HCT116 (cell line): ENCODE data around the gene NIPA2. TPM values are rescaled to one million over a fixed set of nuclear protein-coding genes. Genes with fewer than 3 reads are reported as not detected.

Experiments
- ATAC-seq: fragments of 200-7000 bp; cut with Tn5 transposase; 2 replicates; pipeline ENCODE4 v1.9.1; 2020; ENCODE audit warnings: mild to moderate bottlenecking, moderate library complexity
- BruUV-seq: library from RNA; stranded (reverse); fragments of 400-500 nt; replicated peaks from 2 replicates; lab custom pipeline; 2021; lab: Mats Ljungman, UMichigan
- CTCF ChIA-PET: fragments of 300-600 bp; sonication (Branson Sonifier 250); formaldehyde crosslinking; loops from one replicate; lab custom pipeline; 2021; ENCODE audit warnings: antibody characterized with exemption; lab: Charles Lee
- POLR2A ChIA-PET: fragments of 300-600, 350-600 bp; sonication (Branson Sonifier 250); formaldehyde crosslinking; loops from one replicate; lab custom pipeline; 2021; ENCODE audit warnings: antibody characterized with exemption; lab: Charles Lee
- RAD21 ChIA-PET, 2 experiments: fragments of 300-600 bp; sonication (Branson Sonifier 250); formaldehyde crosslinking; loops; one replicate each; lab custom pipeline; 2023; ENCODE audit warnings: low total read pairs in 2 of 2; ENCODE audit not compliant: uncharacterized antibody in 2 of 2, unreplicated experiment in 2 of 2, low non-redundant PET in 1 of 2; lab: Charles Lee
- DNase-seq: peaks from one replicate; pipeline ENCODE4 v3.0.0-alpha.2; 2010; ENCODE audit warnings: low read depth, low spot score
- H2AFZ ChIP-seq: fragments of 200-600 bp; shearing (Covaris generic), sonication (generic); 2 replicates; pipeline ENCODE4 v1.6.1; 2017; ENCODE audit warnings: low read depth, mixed run types, mixed read lengths, antibody characterized with exemption, low read length; ENCODE audit not compliant: poor library complexity, severe bottlenecking
- H3K27ac ChIP-seq: 2 replicates; pipeline ENCODE4 v1.5.1; 2012; ENCODE audit warnings: low read depth, low read length
- H3K27me3 ChIP-seq: fragments of 200-600 bp; sonication (generic); 2 replicates; pipeline ENCODE4 v1.6.1; 2016; ENCODE audit warnings: mixed run types, low read length, mixed read lengths; ENCODE audit not compliant: insufficient read depth
- H3K36me3 ChIP-seq, 2 experiments: fragments of 200-500 bp in 1 of 2; fragments of 200-600 bp in 1 of 2; sonication (Bioruptor generic) in 1 of 2; sonication (generic) in 1 of 2; 2 replicates each; pipeline versions ENCODE4 v1.5.1 to v1.6.1; 2014 to 2016; ENCODE audit warnings: low read length in 2 of 2, inconsistent platforms in 1 of 2, mixed read lengths in 1 of 2, mixed run types in 1 of 2; ENCODE audit not compliant: insufficient read depth in 2 of 2, control insufficient read depth in 1 of 2
- H3K4me1 ChIP-seq, 2 experiments: fragments of 200-600 bp in 1 of 2; sonication (generic) in 1 of 2; 2 replicates each; pipeline versions ENCODE4 v1.5.1 to v1.6.1; 2012 to 2017; ENCODE audit warnings: low read length in 2 of 2, inconsistent platforms in 1 of 2, mild to moderate bottlenecking in 1 of 2, mixed read lengths in 1 of 2, mixed run types in 1 of 2, moderate library complexity in 1 of 2; ENCODE audit not compliant: insufficient read depth in 2 of 2, control insufficient read depth in 1 of 2
- H3K4me2 ChIP-seq: fragments of 200-600 bp; sonication (generic); 2 replicates; pipeline ENCODE4 v1.6.1; 2017; ENCODE audit warnings: mixed run types, low read length, mixed read lengths
- H3K4me3 ChIP-seq, 2 experiments: fragments of 200-600 bp in 1 of 2; sonication (generic) in 1 of 2; replicated peaks in 1 of 2; 2 replicates each; pipeline ENCODE4 v1.5.1; 2011 to 2016; ENCODE audit warnings: low read length in 2 of 2, control low read depth in 1 of 2, low read depth in 1 of 2, mild to moderate bottlenecking in 1 of 2, mixed read lengths in 1 of 2, mixed run types in 1 of 2
- H3K79me2 ChIP-seq: fragments of 200-600 bp; sonication (generic); 2 replicates; pipeline ENCODE4 v1.6.1; 2017; ENCODE audit warnings: mild to moderate bottlenecking, mixed run types, low read length, moderate library complexity, mixed read lengths; ENCODE audit not compliant: insufficient read depth
- H3K9ac ChIP-seq: fragments of 200-600 bp; sonication (generic); 2 replicates; pipeline ENCODE4 v1.6.1; 2016; ENCODE audit warnings: low read length, mixed read lengths
- H3K9me2 ChIP-seq: fragments of 200-600 bp; sonication (generic), shearing (Covaris generic); 2 replicates; pipeline ENCODE4 v1.6.1; 2017; ENCODE audit warnings: mixed run types, mild to moderate bottlenecking, moderate library complexity; ENCODE audit not compliant: insufficient read depth
- H3K9me3 ChIP-seq, 2 experiments: fragments of 200-500 bp in 1 of 2; fragments of 200-600 bp in 1 of 2; sonication (Bioruptor generic) in 1 of 2; sonication (generic) in 1 of 2; 2 replicates each; pipeline ENCODE4 v1.6.1; 2014 to 2017; ENCODE audit warnings: low read length in 2 of 2, mixed read lengths in 2 of 2, inconsistent platforms in 1 of 2, low read depth in 1 of 2, mild to moderate bottlenecking in 1 of 2, mixed run types in 1 of 2, moderate library complexity in 1 of 2; ENCODE audit not compliant: control insufficient read depth in 1 of 2, insufficient read depth in 1 of 2
- H4K20me1 ChIP-seq: fragments of 200-600 bp; sonication (generic), shearing (Covaris generic); 2 replicates; pipeline ENCODE4 v1.6.1; 2017; ENCODE audit warnings: mixed run types, mild to moderate bottlenecking, moderate library complexity; ENCODE audit not compliant: insufficient read depth
- POLR2A ChIP-seq: IDR thresholded peaks from 2 replicates; pipeline ENCODE4 v1.7.0; 2011; ENCODE audit warnings: borderline replicate concordance; ENCODE audit not compliant: insufficient read depth, insufficient read length; ENCODE audit errors: extremely low read depth
- RAD21 ChIP-seq: IDR thresholded peaks from 2 replicates; pipeline ENCODE4 v1.6.1; 2012; ENCODE audit warnings: low read depth, mild to moderate bottlenecking
- TCF7L2 ChIP-seq: IDR thresholded peaks from 2 replicates; pipeline ENCODE4 v1.7.0; 2011; ENCODE audit warnings: borderline replicate concordance, inconsistent platforms; ENCODE audit not compliant: insufficient read depth, insufficient read length; ENCODE audit errors: extremely low read depth
- ZNF274 ChIP-seq: fragments of 200-500 bp; sonication (Bioruptor generic); IDR thresholded peaks from 2 replicates; pipeline ENCODE4 v1.6.1; 2014; ENCODE audit warnings: mild to moderate bottlenecking, low read depth, low read length, inconsistent platforms
- intact Hi-C: fragments of 100-400 bp; cut with micrococcal nuclease; formaldehyde crosslinking; loops from 2 replicates; pipeline ENCODE4 v1.10.0; 2022
- total RNA-seq: library from RNA; stranded (reverse); gene quantifications from one replicate; pipeline ENCODE4 v1.2.1, GENCODE V29; 2021; ENCODE audit not compliant: unreplicated experiment
- TF ChIP-seq, protein P1 (sequence below): IDR thresholded peaks from 2 replicates; pipeline ENCODE4 v1.6.1; 2012; ENCODE audit warnings: low read depth
- TF ChIP-seq, protein P2 (sequence below), 3 experiments: fragments of 200-600 bp in 1 of 3; sonication (generic) in 1 of 3; IDR thresholded peaks in 2 of 3; conservative IDR thresholded peaks in 1 of 3; 2 replicates each; pipeline ENCODE4 v1.5.1; 2012 to 2017; ENCODE audit warnings: low read depth in 2 of 3, low read length in 2 of 3, antibody characterized with exemption in 1 of 3, borderline replicate concordance in 1 of 3, control low read depth in 1 of 3, mild to moderate bottlenecking in 1 of 3, mixed read lengths in 1 of 3, mixed run types in 1 of 3, moderate library complexity in 1 of 3; ENCODE audit not compliant: insufficient read depth in 1 of 3
- TF ChIP-seq, protein P3 (sequence below): IDR thresholded peaks from 2 replicates; pipeline ENCODE4 v1.6.1; 2011; ENCODE audit warnings: mild to moderate bottlenecking, low read length, moderate library complexity; ENCODE audit not compliant: insufficient replicate concordance; ENCODE audit errors: extremely low read depth

The NIPA2 gene
- total RNA-seq, 1 experiment from 2014 or later, result 54.4 TPM

DNA sequence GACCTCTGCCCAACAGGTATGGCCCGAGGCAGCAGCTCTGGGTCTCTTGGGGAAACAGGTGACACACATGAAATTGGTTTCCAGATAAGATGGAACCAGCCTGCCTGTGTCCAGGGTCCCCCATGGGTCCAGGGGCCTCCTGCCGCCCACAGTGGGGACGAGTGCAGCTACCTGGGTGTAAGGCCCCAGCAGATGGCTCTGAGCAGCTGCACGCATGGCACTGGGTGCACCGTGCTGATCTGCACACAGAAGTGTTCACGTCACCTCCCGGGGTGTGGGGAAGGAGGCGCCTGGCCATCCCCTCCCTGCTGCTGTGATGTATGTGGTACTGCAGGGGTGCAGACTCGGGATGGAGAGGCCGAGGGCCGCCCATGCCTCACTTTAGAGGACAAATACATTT, 63.6 kb downstream of the NIPA2 start (continued):
- TF ChIP-seq, protein P1, sequence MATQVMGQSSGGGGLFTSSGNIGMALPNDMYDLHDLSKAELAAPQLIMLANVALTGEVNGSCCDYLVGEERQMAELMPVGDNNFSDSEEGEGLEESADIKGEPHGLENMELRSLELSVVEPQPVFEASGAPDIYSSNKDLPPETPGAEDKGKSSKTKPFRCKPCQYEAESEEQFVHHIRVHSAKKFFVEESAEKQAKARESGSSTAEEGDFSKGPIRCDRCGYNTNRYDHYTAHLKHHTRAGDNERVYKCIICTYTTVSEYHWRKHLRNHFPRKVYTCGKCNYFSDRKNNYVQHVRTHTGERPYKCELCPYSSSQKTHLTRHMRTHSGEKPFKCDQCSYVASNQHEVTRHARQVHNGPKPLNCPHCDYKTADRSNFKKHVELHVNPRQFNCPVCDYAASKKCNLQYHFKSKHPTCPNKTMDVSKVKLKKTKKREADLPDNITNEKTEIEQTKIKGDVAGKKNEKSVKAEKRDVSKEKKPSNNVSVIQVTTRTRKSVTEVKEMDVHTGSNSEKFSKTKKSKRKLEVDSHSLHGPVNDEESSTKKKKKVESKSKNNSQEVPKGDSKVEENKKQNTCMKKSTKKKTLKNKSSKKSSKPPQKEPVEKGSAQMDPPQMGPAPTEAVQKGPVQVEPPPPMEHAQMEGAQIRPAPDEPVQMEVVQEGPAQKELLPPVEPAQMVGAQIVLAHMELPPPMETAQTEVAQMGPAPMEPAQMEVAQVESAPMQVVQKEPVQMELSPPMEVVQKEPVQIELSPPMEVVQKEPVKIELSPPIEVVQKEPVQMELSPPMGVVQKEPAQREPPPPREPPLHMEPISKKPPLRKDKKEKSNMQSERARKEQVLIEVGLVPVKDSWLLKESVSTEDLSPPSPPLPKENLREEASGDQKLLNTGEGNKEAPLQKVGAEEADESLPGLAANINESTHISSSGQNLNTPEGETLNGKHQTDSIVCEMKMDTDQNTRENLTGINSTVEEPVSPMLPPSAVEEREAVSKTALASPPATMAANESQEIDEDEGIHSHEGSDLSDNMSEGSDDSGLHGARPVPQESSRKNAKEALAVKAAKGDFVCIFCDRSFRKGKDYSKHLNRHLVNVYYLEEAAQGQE, result no peak
- TF ChIP-seq, all 23 proteins: peak for 0

DNA sequence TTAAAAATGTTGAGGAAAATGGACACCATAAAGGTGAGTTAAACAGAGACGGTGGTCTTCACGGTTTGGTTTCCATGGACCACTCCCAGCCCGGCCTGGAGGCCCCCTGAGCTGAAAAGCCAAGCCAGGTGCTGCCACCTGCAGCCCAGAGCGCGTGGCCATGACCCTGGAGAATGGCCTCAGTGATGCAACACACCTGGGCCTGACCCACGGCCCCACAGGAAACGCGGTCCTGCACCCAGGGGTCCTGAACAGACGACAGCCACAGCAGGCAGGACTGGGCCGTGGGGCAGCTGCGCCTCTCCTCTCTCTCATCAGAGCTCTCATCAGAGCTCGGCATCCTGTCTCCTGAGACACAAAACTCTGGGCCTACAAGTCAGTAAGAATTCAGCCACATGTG, 64.1 kb downstream of the NIPA2 start:
- BruUV-seq, result no TSS peak
- CTCF ChIA-PET, result no interaction called here
- no peak for DNase-seq
- no peaks in the 10 kb centered on the region for H3K9me2 ChIP-seq
- H3K4me2 ChIP-seq, result no peak overlapping the region
- no peak overlapping the region for H2AFZ ChIP-seq
- no peak for TF ChIP-seq ZNF274
- TF ChIP-seq RAD21, result peak; percentile 27
- H3K4me3 ChIP-seq, result no peak overlapping the region
- H3K4me1 ChIP-seq, result no peaks in the 10 kb centered on the region
- H3K9me3 ChIP-seq, result no peaks in the 10 kb centered on the region
- no peak overlapping the region for H3K9ac ChIP-seq
- H3K27ac ChIP-seq, result no peak overlapping the region
- POLR2A ChIA-PET, result no interaction called here
- no peaks in the 10 kb centered on the region for H4K20me1 ChIP-seq
- peaks cover 13 to 21% of the 10 kb centered on the region in 2 experiments; a peak in 3 of 4 replicates for H3K36me3 ChIP-seq
- no peaks in the 10 kb centered on the region for H3K79me2 ChIP-seq
- RAD21 ChIA-PET, result no interaction called here
- intact Hi-C loops, result no loop called here
- ATAC-seq, result no peak
- H3K27me3 ChIP-seq, result no peaks in the 10 kb centered on the region

DNA sequence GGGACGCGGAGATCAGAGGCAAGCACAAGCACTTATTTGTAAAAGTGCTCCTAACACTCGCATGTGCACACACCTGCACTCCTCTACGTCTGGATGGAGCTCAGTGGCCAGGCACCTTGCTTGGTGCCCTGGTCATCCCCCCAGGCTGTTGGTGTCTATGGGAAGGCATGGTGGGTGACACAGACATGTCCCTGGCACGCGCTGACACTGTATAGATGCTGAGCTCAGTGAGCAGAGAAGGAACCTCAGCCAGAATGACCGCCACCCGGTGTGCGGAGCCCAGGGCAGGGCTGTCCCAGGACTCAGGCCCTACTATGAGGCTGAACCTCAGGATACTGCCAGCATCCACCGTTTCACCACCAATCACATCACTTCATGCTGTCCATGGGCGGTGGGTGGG, 64.5 kb downstream of the NIPA2 start:
- RAD21 ChIA-PET, result no interaction called here
- CTCF ChIA-PET, result no interaction called here
- TF ChIP-seq ZNF274, result no peak
- TF ChIP-seq TCF7L2, result no peak
- TF ChIP-seq, protein P2, sequence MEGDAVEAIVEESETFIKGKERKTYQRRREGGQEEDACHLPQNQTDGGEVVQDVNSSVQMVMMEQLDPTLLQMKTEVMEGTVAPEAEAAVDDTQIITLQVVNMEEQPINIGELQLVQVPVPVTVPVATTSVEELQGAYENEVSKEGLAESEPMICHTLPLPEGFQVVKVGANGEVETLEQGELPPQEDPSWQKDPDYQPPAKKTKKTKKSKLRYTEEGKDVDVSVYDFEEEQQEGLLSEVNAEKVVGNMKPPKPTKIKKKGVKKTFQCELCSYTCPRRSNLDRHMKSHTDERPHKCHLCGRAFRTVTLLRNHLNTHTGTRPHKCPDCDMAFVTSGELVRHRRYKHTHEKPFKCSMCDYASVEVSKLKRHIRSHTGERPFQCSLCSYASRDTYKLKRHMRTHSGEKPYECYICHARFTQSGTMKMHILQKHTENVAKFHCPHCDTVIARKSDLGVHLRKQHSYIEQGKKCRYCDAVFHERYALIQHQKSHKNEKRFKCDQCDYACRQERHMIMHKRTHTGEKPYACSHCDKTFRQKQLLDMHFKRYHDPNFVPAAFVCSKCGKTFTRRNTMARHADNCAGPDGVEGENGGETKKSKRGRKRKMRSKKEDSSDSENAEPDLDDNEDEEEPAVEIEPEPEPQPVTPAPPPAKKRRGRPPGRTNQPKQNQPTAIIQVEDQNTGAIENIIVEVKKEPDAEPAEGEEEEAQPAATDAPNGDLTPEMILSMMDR (IDR thresholded peaks at IDR 0.05 in 2 of 3, conservative IDR thresholded peaks at IDR 0.05 in 1 of 3; ENCODE audit: borderline replicate concordance in 1 of 3, insufficient read depth in 1 of 3, low read depth in 2 of 3, low read length in 2 of 3), result no peak
- TF ChIP-seq, protein P3, sequence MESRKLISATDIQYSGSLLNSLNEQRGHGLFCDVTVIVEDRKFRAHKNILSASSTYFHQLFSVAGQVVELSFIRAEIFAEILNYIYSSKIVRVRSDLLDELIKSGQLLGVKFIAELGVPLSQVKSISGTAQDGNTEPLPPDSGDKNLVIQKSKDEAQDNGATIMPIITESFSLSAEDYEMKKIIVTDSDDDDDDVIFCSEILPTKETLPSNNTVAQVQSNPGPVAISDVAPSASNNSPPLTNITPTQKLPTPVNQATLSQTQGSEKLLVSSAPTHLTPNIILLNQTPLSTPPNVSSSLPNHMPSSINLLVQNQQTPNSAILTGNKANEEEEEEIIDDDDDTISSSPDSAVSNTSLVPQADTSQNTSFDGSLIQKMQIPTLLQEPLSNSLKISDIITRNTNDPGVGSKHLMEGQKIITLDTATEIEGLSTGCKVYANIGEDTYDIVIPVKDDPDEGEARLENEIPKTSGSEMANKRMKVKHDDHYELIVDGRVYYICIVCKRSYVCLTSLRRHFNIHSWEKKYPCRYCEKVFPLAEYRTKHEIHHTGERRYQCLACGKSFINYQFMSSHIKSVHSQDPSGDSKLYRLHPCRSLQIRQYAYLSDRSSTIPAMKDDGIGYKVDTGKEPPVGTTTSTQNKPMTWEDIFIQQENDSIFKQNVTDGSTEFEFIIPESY, result no peak
- TF ChIP-seq POLR2A, result no peak

More for the DNA sequence above, 64.5 kb downstream of the NIPA2 start:
- Histone ChIP-seq H2AFZ (no peak overlapping the region), H3K27ac (no peak overlapping the region), H3K36me3 (peaks cover 13 to 25% of the 10 kb centered on the region in 2 experiments; a peak in 3 of 4 replicates), H3K9me3 (no peaks in the 10 kb centered on the region), H3K4me2 (no peak overlapping the region), H3K4me3 (no peak overlapping the region), H3K4me1 (no peaks in the 10 kb centered on the region), H3K27me3 (no peaks in the 10 kb centered on the region), H3K79me2 (no peaks in the 10 kb centered on the region), H3K9ac (no peak overlapping the region), H4K20me1 (no peaks in the 10 kb centered on the region), H3K9me2 (no peaks in the 10 kb centered on the region)
- ATAC-seq, result no peak
- POLR2A ChIA-PET, result no interaction called here
- DNase-seq, result no peak
- intact Hi-C loops, result no loop called here
- BruUV-seq, result no TSS peak
